ENCODE results near the gene ZNF385D.
"Not testable (repeated sequence)": the region's sequence is repeated elsewhere in the genome, so short reads cannot be mapped to it uniquely, and the experiment has no call there.

GRCh38 chr3:21486024-21486935 lies 264.7 kb downstream of the ZNF385D start:
- TF ChIP-seq CTCF, POLR2A (IDR thresholded peaks at IDR 0.05): not testable (repeated sequence)

Data from right lobe of liver (tissue), 4 donors.